ENCODE data around the gene ZSCAN20. TPM values are rescaled to one million over a fixed set of nuclear protein-coding genes. Genes with fewer than 3 reads are reported as not detected.

ZSCAN20 gene
- total RNA-seq, 4 donors from 2014 or later, result 2.4 to 16.0 (median 5.2) TPM

DNA sequence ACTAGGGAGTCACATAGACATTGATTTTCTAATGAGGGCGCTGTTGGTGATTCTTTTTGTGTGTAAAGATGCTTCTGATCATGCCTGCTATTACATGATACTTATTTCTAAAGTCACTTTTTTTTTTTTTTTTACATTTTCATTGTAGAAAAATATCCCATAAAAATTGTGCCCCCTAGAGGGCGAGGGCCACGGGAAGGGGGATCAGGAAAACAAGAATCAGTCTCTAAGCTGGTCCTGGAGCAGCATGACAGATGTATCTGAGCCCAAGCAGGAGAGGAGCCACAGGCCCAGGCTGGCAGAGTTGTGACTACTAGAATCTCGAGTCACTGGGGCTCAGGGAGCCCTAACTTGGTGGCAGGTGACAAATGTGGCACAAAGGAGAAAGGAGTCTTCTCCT, 28.1 kb downstream of the ZSCAN20 start:
- no peak for DNase-seq
- no peaks in the 10 kb centered on the region for H3K4me1 ChIP-seq
- TF ChIP-seq POLR2A (IDR thresholded peaks at IDR 0.05), result no peak
- TF ChIP-seq, protein P1, sequence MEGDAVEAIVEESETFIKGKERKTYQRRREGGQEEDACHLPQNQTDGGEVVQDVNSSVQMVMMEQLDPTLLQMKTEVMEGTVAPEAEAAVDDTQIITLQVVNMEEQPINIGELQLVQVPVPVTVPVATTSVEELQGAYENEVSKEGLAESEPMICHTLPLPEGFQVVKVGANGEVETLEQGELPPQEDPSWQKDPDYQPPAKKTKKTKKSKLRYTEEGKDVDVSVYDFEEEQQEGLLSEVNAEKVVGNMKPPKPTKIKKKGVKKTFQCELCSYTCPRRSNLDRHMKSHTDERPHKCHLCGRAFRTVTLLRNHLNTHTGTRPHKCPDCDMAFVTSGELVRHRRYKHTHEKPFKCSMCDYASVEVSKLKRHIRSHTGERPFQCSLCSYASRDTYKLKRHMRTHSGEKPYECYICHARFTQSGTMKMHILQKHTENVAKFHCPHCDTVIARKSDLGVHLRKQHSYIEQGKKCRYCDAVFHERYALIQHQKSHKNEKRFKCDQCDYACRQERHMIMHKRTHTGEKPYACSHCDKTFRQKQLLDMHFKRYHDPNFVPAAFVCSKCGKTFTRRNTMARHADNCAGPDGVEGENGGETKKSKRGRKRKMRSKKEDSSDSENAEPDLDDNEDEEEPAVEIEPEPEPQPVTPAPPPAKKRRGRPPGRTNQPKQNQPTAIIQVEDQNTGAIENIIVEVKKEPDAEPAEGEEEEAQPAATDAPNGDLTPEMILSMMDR (IDR thresholded peaks at IDR 0.05), result no peak
- H3K9me3 ChIP-seq, result peaks cover 0 to 10% of the 10 kb centered on the region in 2 donors
- H3K4me3 ChIP-seq, result no peak overlapping the region
- H3K27ac ChIP-seq, result no peak overlapping the region
- H3K27me3 ChIP-seq, result no peaks in the 10 kb centered on the region
- intact Hi-C loops (cut with DNase I; ENCODE audit: low total_unique reads), result no loop called here
- H3K36me3 ChIP-seq, result no peaks in the 10 kb centered on the region

DNA sequence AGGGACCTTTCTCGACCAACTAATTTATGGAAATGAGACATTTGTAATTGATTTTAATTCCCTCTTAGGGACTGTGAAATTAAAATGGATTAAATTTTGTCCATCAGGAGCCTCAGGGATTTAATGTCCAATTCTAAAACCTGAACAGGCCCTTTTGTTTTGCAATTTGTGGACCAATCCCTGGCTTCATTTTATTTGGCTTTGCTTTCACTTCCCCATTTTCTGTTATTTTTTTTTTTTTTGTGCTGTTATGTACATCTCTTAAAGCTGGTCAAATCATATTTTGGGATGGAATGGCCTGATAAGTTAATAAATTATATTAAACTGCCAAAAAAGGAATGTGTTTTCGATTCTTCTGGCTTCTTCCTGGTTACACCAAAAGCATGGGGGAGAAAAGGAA, 28.9 kb downstream of the ZSCAN20 start:
- Histone ChIP-seq H3K9me3 (peaks cover 0 to 3% of the 10 kb centered on the region in 2 donors), H3K4me1 (no peaks in the 10 kb centered on the region), H3K27me3 (no peaks in the 10 kb centered on the region), H3K36me3 (no peaks in the 10 kb centered on the region), H3K27ac (no peak overlapping the region), H3K4me3 (no peak overlapping the region)
- no peak for TF ChIP-seq POLR2A (IDR thresholded peaks at IDR 0.05)
- TF ChIP-seq, protein P1 (IDR thresholded peaks at IDR 0.05), result no peak
- DNase-seq, result no peak
- intact Hi-C loops (cut with DNase I; ENCODE audit: low total_unique reads), result no loop called here

DNA sequence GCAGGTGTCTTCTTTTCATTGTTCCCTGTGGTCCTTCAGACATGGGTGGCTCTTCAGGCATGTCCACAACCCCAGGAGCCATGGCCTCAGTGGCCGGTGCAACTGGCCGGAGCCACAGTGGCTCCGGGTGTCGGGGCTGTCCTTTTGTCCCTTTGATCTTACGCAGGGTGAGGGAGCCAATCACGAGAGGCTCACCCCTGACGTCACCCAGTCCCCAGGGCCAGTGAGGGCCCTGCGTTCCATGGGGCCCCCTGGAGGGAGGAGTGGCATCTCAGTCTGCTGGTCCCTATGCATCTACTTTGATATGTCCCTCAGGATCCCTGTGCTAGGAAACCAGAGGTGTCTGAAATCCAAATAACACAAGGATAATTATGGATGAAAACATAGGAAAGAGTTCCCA, 29.3 kb downstream of the ZSCAN20 start:
- no peak for TF ChIP-seq POLR2A (IDR thresholded peaks at IDR 0.05)
- TF ChIP-seq, protein P1 (IDR thresholded peaks at IDR 0.05), result no peak
- no peak for DNase-seq
- intact Hi-C loops (cut with DNase I; ENCODE audit: low total_unique reads), result no loop called here

DNA sequence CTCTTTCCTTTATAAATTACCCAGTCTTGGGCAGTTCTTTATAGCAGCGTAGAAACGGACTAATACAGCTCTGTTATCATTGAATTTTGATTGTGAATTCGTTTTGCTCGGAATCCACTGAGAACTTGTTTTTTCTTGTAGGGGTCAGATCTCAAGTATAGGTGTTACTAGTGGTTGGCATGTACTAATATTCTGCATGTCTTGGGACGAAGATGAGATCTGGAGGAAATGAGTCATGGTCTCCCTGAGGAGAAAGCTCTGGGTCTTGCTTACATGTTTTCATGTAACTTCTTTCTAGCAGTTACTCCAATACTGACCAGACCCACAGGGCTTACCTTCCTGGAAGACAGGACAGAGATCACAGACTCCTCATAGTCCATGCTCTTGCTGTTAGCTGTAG, 30.3 kb downstream of the ZSCAN20 start:
- intact Hi-C loops (cut with DNase I; ENCODE audit: low total_unique reads), result no loop called here
- no peak overlapping the region for H3K4me3 ChIP-seq
- DNase-seq, result no peak
- H3K4me1 ChIP-seq, result no peaks in the 10 kb centered on the region
- no peaks in the 10 kb centered on the region for H3K27me3 ChIP-seq
- no peak overlapping the region for H3K27ac ChIP-seq
- H3K9me3 ChIP-seq, result no peaks in the 10 kb centered on the region
- TF ChIP-seq POLR2A (IDR thresholded peaks at IDR 0.05), result no peak
- TF ChIP-seq, protein P1 (IDR thresholded peaks at IDR 0.05), result no peak
- no peaks in the 10 kb centered on the region for H3K36me3 ChIP-seq

More for the DNA sequence above, 29.3 kb downstream of the ZSCAN20 start:
- no peaks in the 10 kb centered on the region for H3K36me3 ChIP-seq
- H3K9me3 ChIP-seq, result no peaks in the 10 kb centered on the region
- H3K4me1 ChIP-seq, result no peaks in the 10 kb centered on the region
- H3K27ac ChIP-seq, result no peak overlapping the region
- no peaks in the 10 kb centered on the region for H3K27me3 ChIP-seq
- H3K4me3 ChIP-seq, result no peak overlapping the region

DNA sequence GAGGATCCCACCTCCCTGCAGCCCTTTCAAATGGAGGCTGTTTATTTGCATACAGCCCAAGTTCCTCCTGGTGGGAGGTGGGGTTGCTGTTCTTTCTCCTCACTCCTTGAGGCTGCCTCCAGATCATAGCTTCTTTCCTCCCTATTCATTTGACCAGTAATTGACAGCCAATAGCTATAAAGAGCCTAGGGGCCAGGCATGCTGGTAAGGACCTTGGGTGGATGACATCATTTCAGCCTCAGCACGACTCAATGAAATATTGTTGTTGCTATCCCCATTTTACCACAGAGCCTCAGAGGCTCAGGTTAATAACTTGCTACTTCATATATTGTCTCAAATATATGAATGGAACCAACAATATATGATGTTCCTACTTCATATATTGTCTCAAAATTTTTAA, 31.1 kb downstream of the ZSCAN20 start:
- intact Hi-C loops (cut with DNase I; ENCODE audit: low total_unique reads), result no loop called here
- Histone ChIP-seq H3K9me3 (no peaks in the 10 kb centered on the region), H3K36me3 (no peaks in the 10 kb centered on the region), H3K4me1 (no peaks in the 10 kb centered on the region), H3K27ac (no peak overlapping the region), H3K27me3 (no peaks in the 10 kb centered on the region), H3K4me3 (no peak overlapping the region)
- TF ChIP-seq POLR2A (IDR thresholded peaks at IDR 0.05), result no peak
- TF ChIP-seq, protein P1 (IDR thresholded peaks at IDR 0.05), result no peak
- no peak for DNase-seq

Data from uterus (tissue), 4 donors.